Gastroesophageal sphincter (tissue), 4 donors: Measurements from ENCODE around the gene GLB1L3. TPM values are rescaled to one million over a fixed set of nuclear protein-coding genes. Genes with fewer than 3 reads are reported as not detected.

Experiments
- ATAC-seq: fragments of 150-250 bp; one replicate; pipeline ENCODE4 v1.9.1; 2016; ENCODE audit warnings: mild to moderate bottlenecking, moderate library complexity
- H3K27ac ChIP-seq, 4 donors: fragments of 200-600 bp; sonication (generic) in 3 of 4; 1 replicate in 3 of 4; 2 replicates in 1 of 4; pipeline ENCODE4 v1.5.1; 2016 to 2019
- H3K27me3 ChIP-seq: fragments of 200-600 bp; sonication (generic); one replicate; pipeline ENCODE4 v1.5.1; 2019
- H3K36me3 ChIP-seq, 2 donors: fragments of 200-600 bp; sonication (generic); one replicate each; pipeline ENCODE4 v1.5.1; 2019; ENCODE audit warnings: control low read depth in 1 of 2
- H3K4me1 ChIP-seq, 3 donors: fragments of 200-600 bp; sonication (generic); 1 replicate in 2 of 3; 2 replicates in 1 of 3; pipeline ENCODE4 v1.5.1; 2016 to 2019; ENCODE audit warnings: control low read depth in 2 of 3
- H3K4me3 ChIP-seq, 2 donors: fragments of 200-600 bp; sonication (generic); one replicate each; pipeline ENCODE4 v1.5.1; 2019; ENCODE audit warnings: mild to moderate bottlenecking in 1 of 2, moderate library complexity in 1 of 2
- H3K9me3 ChIP-seq, 3 donors: fragments of 200-600 bp; sonication (generic); one replicate each; pipeline ENCODE4 v1.5.1; 2017 to 2019; ENCODE audit warnings: control low read depth in 2 of 3
- EP300 ChIP-seq: sonication (generic); formaldehyde crosslinking; IDR thresholded peaks from one replicate; pipeline ENCODE4 v1.6.1; 2017; ENCODE audit warnings: antibody characterized with exemption, mild to moderate bottlenecking
- POLR2A ChIP-seq, 2 donors: fragments of 450-650 bp; IDR thresholded peaks; one replicate each; pipeline ENCODE4 v1.6.1; 2017; ENCODE audit warnings: antibody characterized with exemption in 2 of 2, mild to moderate bottlenecking in 2 of 2, moderate library complexity in 1 of 2
- POLR2AphosphoS5 ChIP-seq: sonication (generic); formaldehyde crosslinking; IDR thresholded peaks from one replicate; pipeline ENCODE4 v1.6.1; 2017; ENCODE audit warnings: antibody characterized with exemption
- WGBS, 2 donors: methylation state at CpG; one replicate each; pipeline ENCODE4 v1.1.5; 2018; ENCODE audit warnings: low coverage in 1 of 2; 5-methylcytosine and 5-hydroxymethylcytosine counted together
- total RNA-seq, 4 donors: library from RNA; depleted of rRNA; stranded (reverse); fragments of >200 nt; gene quantifications; one replicate each; pipeline ENCODE4 v1.1.0, GENCODE V29; 2016
- TF ChIP-seq, protein P1 (sequence below), 4 experiments: fragments of 200-600 bp in 2 of 4; fragments of 450-650 bp in 2 of 4; sonication (generic) in 1 of 4; IDR thresholded peaks; one replicate each; pipeline ENCODE4 v1.5.1; 2017 to 2019; ENCODE audit warnings: antibody characterized with exemption in 4 of 4, mild to moderate bottlenecking in 2 of 4, moderate library complexity in 2 of 4

The GLB1L3 gene
- total RNA-seq, 4 donors from 2014 or later, result 0.42 TPM; not detected in 3

- peaks cover 15% of the 10 kb centered on the region for H3K27me3 ChIP-seq
- 64 to 80% methylated on average over 10 to 13 of the region's 26 CpGs for WGBS, 2 donors
- no peak for TF ChIP-seq POLR2A (IDR thresholded peaks at IDR 0.05)
- no peak for TF ChIP-seq POLR2AphosphoS5
- TF ChIP-seq, protein P1, sequence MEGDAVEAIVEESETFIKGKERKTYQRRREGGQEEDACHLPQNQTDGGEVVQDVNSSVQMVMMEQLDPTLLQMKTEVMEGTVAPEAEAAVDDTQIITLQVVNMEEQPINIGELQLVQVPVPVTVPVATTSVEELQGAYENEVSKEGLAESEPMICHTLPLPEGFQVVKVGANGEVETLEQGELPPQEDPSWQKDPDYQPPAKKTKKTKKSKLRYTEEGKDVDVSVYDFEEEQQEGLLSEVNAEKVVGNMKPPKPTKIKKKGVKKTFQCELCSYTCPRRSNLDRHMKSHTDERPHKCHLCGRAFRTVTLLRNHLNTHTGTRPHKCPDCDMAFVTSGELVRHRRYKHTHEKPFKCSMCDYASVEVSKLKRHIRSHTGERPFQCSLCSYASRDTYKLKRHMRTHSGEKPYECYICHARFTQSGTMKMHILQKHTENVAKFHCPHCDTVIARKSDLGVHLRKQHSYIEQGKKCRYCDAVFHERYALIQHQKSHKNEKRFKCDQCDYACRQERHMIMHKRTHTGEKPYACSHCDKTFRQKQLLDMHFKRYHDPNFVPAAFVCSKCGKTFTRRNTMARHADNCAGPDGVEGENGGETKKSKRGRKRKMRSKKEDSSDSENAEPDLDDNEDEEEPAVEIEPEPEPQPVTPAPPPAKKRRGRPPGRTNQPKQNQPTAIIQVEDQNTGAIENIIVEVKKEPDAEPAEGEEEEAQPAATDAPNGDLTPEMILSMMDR (IDR thresholded peaks at IDR 0.05), result no peak
- no peak for TF ChIP-seq EP300
- H3K4me1 ChIP-seq, result peaks cover 0 to 6% (median 0%) of the 10 kb centered on the region in 3 donors
- no peaks in the 10 kb centered on the region for H3K36me3 ChIP-seq
- H3K9me3 ChIP-seq, result no peaks in the 10 kb centered on the region
- no peak overlapping the region for H3K4me3 ChIP-seq
- no peak for ATAC-seq
- no peak overlapping the region for H3K27ac ChIP-seq
Measured at GRCh38 chr11:134361661-134362060, 85.5 kb downstream of the GLB1L3 start.

DNA sequence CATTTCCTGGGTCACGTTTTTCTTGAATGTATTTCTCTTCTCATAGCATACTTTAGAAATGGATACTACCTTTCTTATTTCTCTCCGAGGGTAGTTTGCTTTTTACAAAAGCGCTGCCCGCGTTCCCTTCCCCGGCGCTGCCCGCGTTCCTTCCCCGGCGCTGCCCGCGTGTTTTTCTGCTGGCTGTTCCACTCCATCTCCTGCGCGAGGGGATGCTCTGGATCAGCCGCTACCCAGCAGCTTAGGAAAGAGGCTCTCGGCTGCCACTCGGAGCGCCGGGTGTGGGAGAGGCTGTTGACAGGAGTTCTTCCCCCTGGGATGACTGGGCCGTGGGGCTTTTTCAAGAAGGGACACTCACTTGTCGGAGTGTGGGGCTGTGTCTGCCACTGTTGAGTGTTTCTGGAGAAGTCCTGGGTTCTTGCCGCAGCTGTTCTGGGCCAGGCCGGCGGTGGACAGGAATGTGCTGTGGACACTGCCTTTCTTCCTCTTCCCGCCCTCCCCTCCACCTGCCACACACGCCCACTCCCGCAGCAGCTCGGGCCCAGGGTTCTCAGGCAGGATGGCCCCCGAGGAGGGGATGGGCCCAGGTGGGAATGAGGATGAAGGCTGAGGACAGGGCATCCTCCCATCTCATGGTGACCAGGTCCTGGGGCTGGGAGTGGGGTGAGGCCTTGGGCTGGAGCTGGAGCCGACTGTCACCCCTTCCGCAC lies 86.2 kb downstream of the GLB1L3 start:
- Histone ChIP-seq H3K36me3 (no peaks in the 10 kb centered on the region), H3K27me3 (peaks cover 15% of the 10 kb centered on the region), H3K9me3 (no peaks in the 10 kb centered on the region), H3K4me1 (peaks cover 0 to 6% (median 0%) of the 10 kb centered on the region in 3 donors), H3K4me3 (no peak overlapping the region), H3K27ac (no peak overlapping the region)
- ATAC-seq, result no peak
- TF ChIP-seq, protein P1 (IDR thresholded peaks at IDR 0.05), result no peak
- no peak for TF ChIP-seq POLR2A (IDR thresholded peaks at IDR 0.05)
- WGBS, 2 donors, result 93 to 97% methylated on average over 5 to 18 of the region's 32 CpGs

- Histone ChIP-seq H3K27ac (no peak overlapping the region), H3K9me3 (no peaks in the 10 kb centered on the region), H3K27me3 (peaks cover 15% of the 10 kb centered on the region), H3K4me3 (no peak overlapping the region), H3K36me3 (no peaks in the 10 kb centered on the region), H3K4me1 (peaks cover 0 to 6% (median 0%) of the 10 kb centered on the region in 3 donors)
- TF ChIP-seq EP300, result no peak
- no peak for TF ChIP-seq POLR2AphosphoS5
- TF ChIP-seq, protein P1 (IDR thresholded peaks at IDR 0.05), result no peak
- no peak for TF ChIP-seq POLR2A (IDR thresholded peaks at IDR 0.05)
- no peak for ATAC-seq
- WGBS, 2 donors, result 75 to 76% methylated on average over 2 to 4 of the region's 9 CpGs
Measured at GRCh38 chr11:134363161-134363560, 87.0 kb downstream of the GLB1L3 start.

GRCh38 chr11:134363592-134363991 lies 87.4 kb downstream of the GLB1L3 start:
- Histone ChIP-seq H3K9me3 (no peaks in the 10 kb centered on the region), H3K4me3 (no peak overlapping the region), H3K4me1 (peaks cover 0 to 6% (median 0%) of the 10 kb centered on the region in 3 donors), H3K36me3 (no peaks in the 10 kb centered on the region), H3K27ac (no peak overlapping the region), H3K27me3 (peaks cover 15% of the 10 kb centered on the region)
- 52 to 75% methylated on average over 7 of the region's 7 CpGs for WGBS, 2 donors
- no peak for ATAC-seq
- TF ChIP-seq POLR2AphosphoS5, result no peak
- TF ChIP-seq EP300, result no peak
- no peak for TF ChIP-seq POLR2A (IDR thresholded peaks at IDR 0.05)
- TF ChIP-seq, protein P1 (IDR thresholded peaks at IDR 0.05), result no peak

GRCh38 chr11:134364261-134364660 lies 88.1 kb downstream of the GLB1L3 start:
- no peak for TF ChIP-seq POLR2AphosphoS5
- TF ChIP-seq, protein P1 (IDR thresholded peaks at IDR 0.05), result no peak
- no peak for TF ChIP-seq EP300
- TF ChIP-seq POLR2A (IDR thresholded peaks at IDR 0.05), result no peak
- Histone ChIP-seq H3K36me3 (peaks cover 0 to under 1% of the 10 kb centered on the region in 2 donors), H3K4me1 (peaks cover 0 to 6% (median 0%) of the 10 kb centered on the region in 3 donors), H3K4me3 (no peak overlapping the region), H3K9me3 (no peaks in the 10 kb centered on the region), H3K27me3 (peaks cover 15% of the 10 kb centered on the region), H3K27ac (no peak overlapping the region)
- ATAC-seq, result no peak
- 40% methylated on average over 1 of the region's 9 CpGs; no CpG with 5 or more reads in 1 of the 2 donors for WGBS, 2 donors
